Spleen (tissue), 3 donors: ENCODE data around the gene AUP1.

Source experiments
- POLR2A ChIP-seq, 3 donors: fragments of 450-650 bp; IDR thresholded peaks; one replicate each; pipeline ENCODE4 v1.5.1; 2017; ENCODE audit warnings: antibody characterized with exemption in 3 of 3, mild to moderate bottlenecking in 1 of 3
- POLR2AphosphoS5 ChIP-seq, 3 donors: sonication (generic); formaldehyde crosslinking; IDR thresholded peaks; one replicate each; pipeline ENCODE4 v1.5.1; 2017; ENCODE audit warnings: antibody characterized with exemption in 3 of 3

- TF ChIP-seq POLR2AphosphoS5 (IDR thresholded peaks at IDR 0.05), result no peak
- no peak for TF ChIP-seq POLR2A (IDR thresholded peaks at IDR 0.05)
These were observed 2.8 kb downstream of the AUP1 start for GRCh38 chr2:74526649-74527230.
